ENCODE data around the gene CBFA2T3. TPM values are rescaled to one million over a fixed set of nuclear protein-coding genes. Genes with fewer than 3 reads are reported as not detected.

CBFA2T3 gene
- total and polyA plus RNA-seq, 2 of the 8 experiments (the other 6 are each of a cell fraction or from before 2014, with no cell fraction given), result 0.51 to 1.3 TPM

DNA sequence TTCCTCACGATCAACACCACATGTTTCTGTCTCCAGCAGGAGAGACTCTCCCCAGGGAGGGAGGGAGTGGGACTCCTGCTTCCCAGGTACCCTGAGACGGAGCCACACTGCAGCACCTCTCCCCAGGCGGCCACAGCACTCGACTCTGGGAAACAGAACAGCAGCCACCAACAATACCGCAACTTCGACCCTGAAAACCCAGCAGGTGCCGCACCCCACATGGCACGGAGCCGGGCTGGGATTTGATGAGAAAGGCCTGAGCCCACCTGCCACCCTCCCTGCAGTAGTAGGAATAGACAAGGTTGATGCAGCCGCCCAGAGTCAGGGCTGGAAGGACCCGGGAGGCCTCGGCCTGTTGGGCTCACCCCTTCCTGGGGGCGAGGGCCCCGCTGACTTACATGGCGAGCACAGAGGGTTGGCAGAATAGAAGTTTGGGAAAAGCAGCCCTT is 134.7 kb downstream of the CBFA2T3 start (continued):
- TF ChIP-seq CBX5 (IDR thresholded peaks at IDR 0.05; ENCODE audit: low read depth, low read length) (no peak), SP2 (IDR thresholded peaks at IDR 0.05; ENCODE audit: low read length) (no peak), SP4 (IDR thresholded peaks at IDR 0.05; ENCODE audit: low read length) (no peak), SRF (IDR thresholded peaks at IDR 0.05; ENCODE audit: low read depth, low read length) (no peak)
